HEK293T (cell line): Measurements from ENCODE around the gene BCL2L11.

ENCODE experiments used
- ARNT ChIP-seq: fragments of 450-650 bp; IDR thresholded peaks from 2 replicates; pipeline ENCODE4 v1.6.1; 2017; ENCODE audit warnings: mild to moderate bottlenecking
- BHLHE40 ChIP-seq: fragments of 450-650 bp; IDR thresholded peaks from 2 replicates; pipeline ENCODE4 v1.6.1; 2016; ENCODE audit warnings: mild to moderate bottlenecking, moderate library complexity, borderline replicate concordance
- CTBP1 ChIP-seq: fragments of 450-650 bp; IDR thresholded peaks from 2 replicates; pipeline ENCODE4 v1.6.1; 2016; ENCODE audit warnings: borderline replicate concordance
- ELF4 ChIP-seq: fragments of 450-650 bp; IDR thresholded peaks from 2 replicates; pipeline ENCODE4 v1.6.1; 2017; ENCODE audit warnings: antibody characterized with exemption
- FOXA1 ChIP-seq: fragments of 450-650 bp; IDR thresholded peaks from 2 replicates; pipeline ENCODE4 v1.6.1; 2016; ENCODE audit warnings: mild to moderate bottlenecking
- FOXK2 ChIP-seq: fragments of 450-650 bp; IDR thresholded peaks from 2 replicates; pipeline ENCODE4 v1.6.1; 2016; ENCODE audit warnings: mild to moderate bottlenecking
- HDGF ChIP-seq: fragments of 450-650 bp; IDR thresholded peaks from 2 replicates; pipeline ENCODE4 v1.6.1; 2017; ENCODE audit warnings: antibody characterized with exemption, borderline replicate concordance
- LEF1 ChIP-seq: fragments of 450-650 bp; IDR thresholded peaks from 2 replicates; pipeline ENCODE4 v1.6.1; 2017; ENCODE audit warnings: mild to moderate bottlenecking, borderline replicate concordance
- NFRKB ChIP-seq: fragments of 450-650 bp; IDR thresholded peaks from 2 replicates; pipeline ENCODE4 v1.6.1; 2016; ENCODE audit warnings: mild to moderate bottlenecking, moderate library complexity
- SP1 ChIP-seq: fragments of 450-650 bp; IDR thresholded peaks from 2 replicates; pipeline ENCODE4 v1.6.1; 2017
- SUZ12 ChIP-seq: fragments of 450-650 bp; IDR thresholded peaks from 2 replicates; pipeline ENCODE4 v1.6.1; 2016; ENCODE audit warnings: mild to moderate bottlenecking
- TARDBP ChIP-seq: fragments of 450-650 bp; IDR thresholded peaks from 2 replicates; pipeline ENCODE4 v1.6.1; 2016
- ZNF384 ChIP-seq: fragments of 450-650 bp; IDR thresholded peaks from 2 replicates; pipeline ENCODE4 v1.6.1; 2016

DNA sequence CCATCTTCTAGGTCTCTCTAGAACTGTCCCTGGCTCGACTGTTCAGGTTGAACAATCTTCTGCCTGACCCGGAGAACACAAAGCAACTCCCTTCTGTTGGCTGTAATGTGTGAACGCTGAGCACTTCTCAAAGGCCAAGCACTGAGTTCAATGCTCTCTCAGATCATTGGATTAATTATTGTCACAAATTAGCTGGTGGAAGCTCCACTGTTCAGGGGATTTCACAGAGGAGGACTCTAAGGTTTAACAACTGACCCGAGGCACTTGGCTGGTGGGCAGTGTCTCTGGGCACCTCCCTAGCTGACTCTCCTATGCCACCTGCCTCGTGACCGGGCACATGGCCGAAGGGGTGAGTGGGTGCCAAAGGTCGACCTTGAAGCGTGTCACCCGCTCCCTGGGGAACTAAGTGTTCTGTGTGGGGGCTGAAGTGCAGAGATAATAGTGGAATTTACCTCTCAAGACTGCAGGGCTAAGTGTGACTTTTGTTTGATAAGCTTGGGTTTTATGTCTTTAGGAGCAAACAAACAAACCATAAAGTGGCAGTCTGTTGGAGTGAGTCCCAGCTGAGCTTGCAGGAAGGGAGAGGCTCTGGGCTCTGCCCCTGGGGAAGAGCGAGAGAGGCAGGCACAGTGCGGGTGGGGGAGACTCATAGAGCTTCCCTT is 64.8 kb downstream of the BCL2L11 start:
- TF ChIP-seq FOXK2 (no peak), ARNT (no peak), HDGF (no peak), NFRKB (no peak), SUZ12 (no peak), ZNF384 (no peak), BHLHE40 (no peak), ELF4 (no peak), SP1 (no peak), LEF1 (no peak), CTBP1 (no peak), FOXA1 (no peak), TARDBP (no peak)
